GM19238 (cell line): ENCODE results near the gene ZSWIM9.
"Not testable (repeated sequence)": the region's sequence is repeated elsewhere in the genome, so short reads cannot be mapped to it uniquely, and the experiment has no call there.

Source experiments
- DNase-seq: peaks from one replicate; pipeline ENCODE4 v3.0.0; 2011; ENCODE audit warnings: low spot score; ENCODE audit not compliant: insufficient read length

The ZSWIM9 gene

DNA sequence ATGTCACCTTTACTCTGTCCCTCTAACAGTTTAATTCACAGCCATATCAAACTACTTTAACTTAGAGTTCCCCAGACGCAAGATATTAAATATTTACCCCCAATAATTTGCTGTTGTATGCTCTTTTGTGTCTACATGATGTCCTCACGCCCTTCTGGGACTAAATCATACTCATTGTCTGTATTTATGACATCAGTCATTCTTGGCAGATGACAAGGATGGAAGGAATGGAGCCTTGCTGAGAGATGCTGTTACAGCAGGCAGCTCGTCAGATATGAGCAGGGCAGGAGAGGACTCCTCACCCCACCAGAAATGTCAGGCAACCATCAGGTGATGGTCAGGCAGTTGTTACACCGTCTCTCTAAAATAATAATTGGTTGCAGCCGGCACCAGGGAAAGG lies 43.5 kb downstream of the ZSWIM9 start:
- no peak for DNase-seq

DNA sequence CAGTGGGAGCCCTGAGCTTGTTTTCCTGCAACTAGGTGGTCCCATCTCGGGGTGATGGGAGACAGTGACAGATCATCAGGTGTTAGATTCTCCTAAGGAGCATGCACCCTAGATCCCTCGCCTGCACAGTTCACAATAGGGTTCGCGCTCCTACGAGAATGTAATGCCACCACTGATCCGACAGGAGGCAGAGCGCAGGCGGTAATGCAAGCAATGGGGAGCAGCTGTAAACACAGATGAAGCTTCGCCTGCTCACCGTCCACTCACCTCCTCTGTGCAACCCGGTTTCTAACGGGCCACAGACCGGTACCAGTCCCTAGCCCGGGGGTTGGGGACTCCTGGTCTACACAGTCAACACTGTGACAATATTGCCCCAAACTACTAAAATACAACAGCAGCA lies 46.5 kb downstream of the ZSWIM9 start:
- DNase-seq: no peak

GRCh38 chr19:48218997-48219396 lies 48.5 kb downstream of the ZSWIM9 start:
- no peak for DNase-seq

DNA sequence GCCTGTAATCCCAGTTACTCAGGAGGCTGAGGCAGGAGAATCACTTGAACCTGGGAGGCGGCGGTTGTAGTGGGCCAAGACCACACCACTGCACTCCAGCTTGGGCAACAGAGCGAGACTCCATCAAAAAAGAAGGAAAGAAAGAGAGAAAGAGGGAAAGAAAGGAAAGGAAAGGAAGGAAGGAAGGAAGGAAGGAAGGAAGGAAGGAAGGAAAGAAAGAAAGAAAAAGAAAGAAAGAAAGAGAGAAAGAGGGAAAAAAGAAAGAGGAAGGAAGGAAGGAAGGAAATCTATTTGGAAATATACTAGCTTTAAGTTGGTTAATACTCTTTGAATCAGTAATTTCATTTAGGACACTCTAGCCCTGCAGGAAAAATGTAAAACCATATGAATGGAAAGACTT lies 50.3 kb downstream of the ZSWIM9 start:
- not testable (repeated sequence) for DNase-seq

DNA sequence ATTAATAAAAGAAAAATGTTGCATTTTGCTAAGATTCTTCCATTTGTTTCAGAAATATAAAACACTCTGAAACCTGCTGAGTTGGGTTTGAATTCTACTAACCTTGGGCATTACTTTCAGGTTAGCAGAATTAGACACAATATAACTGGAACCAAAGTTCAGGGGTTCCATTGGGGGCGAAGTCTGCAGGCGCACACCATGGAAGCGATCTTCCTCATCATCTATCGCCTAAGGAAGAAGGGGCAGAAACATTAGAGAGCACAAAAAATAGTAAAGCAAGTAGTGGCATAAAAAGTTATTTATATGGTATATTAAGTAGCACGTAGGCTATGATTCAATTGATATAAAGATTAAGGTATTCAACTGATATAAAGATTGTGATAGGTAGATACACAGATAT lies 51.1 kb downstream of the ZSWIM9 start:
- DNase-seq: no peak

- DNase-seq: no peak
Observed at GRCh38 chr19:48230555-48231129, 60.2 kb downstream of the ZSWIM9 start.

- DNase-seq: no peak
Observed at GRCh38 chr19:48237057-48237456, 66.6 kb downstream of the ZSWIM9 start.

- no peak for DNase-seq
Observed at GRCh38 chr19:48239120-48239519, 68.6 kb downstream of the ZSWIM9 start.

DNA sequence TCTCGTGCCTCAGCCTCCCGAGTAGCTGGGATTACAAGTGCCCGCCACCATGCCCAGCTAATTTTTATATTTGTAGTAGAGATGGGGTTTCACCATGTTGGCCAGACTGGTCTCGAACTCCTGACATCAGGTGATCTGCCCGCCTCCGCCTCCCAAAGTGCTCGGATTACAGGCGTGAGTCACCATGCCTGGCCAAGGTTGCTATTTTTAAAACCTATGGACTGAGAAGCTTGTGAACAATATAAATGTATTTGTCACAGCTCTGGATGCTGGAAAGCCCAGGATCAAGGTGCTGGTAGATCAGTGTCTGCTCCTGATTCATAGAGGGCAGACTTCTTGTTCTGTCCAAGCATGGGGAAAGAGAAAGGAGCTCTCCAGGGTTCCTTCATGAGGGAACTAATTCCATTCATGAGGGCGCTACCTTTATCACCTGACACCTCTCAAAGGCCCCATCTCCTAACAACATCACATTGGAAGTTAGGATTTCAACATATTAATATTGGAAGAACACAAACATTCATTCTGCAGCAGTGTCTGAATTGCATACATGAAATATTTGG lies 69.2 kb downstream of the ZSWIM9 start:
- DNase-seq: no peak

DNA sequence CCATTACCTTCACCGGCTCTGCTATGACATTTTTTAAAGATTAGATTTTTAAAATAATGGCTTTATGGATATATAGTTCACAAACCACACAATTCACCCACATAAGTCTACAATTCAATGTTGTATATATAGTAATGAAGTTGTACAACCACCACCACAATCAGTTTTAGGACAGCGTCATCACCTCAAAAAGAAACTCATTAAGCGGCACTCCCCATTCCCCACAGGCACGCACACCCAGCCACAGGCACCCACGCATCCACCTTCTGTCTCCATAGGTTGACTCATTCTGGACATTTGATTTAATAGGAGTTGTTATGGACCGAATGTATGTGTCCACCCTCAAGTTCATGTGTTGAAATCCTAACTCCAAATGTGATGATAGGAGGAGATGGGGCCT lies 71.3 kb downstream of the ZSWIM9 start:
- not testable (repeated sequence) for DNase-seq

GRCh38 chr19:48244281-48244680 lies 73.8 kb downstream of the ZSWIM9 start:
- DNase-seq: no peak

DNA sequence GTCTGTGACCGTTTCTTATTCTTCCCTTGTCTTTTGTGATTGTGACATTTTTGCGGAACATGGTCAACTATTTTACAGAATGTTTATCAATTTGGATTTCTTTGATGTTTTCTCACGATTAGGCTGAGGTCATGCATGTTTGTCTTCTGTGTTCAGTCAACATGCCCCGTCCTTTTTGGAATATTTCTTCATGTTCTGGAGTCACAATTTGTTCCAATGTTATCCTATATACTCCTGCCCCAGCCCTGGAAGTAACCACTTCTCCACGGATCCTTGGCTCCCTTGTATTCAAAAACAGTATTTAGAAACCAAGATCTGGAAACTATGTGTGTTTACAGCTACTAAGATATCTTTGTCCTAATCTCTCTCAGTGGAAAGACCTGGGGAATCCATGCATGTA lies 75.6 kb downstream of the ZSWIM9 start:
- DNase-seq: no peak

DNA sequence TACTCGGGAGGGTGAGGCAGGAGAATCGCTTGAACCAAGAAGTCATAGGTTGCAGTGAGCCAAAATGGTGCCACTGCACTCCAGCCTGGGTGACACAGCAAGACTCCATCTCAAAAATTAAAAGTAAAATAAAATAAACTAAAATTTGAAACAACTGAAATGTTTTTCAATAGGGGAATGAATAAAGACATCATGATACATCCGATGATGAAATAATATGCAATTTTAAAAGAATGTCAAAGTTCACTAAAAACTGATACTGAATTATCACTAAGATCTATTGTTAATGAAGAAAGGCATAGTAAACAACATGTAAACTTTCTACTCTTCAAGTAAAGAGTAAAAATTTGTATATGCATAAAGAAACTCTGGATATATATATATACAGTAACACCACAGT lies 76.7 kb downstream of the ZSWIM9 start:
- DNase-seq: no peak
